ENCODE data around the gene CDX2.
"Not testable (repeated sequence)": the region's sequence is repeated elsewhere in the genome, so short reads cannot be mapped to it uniquely, and the experiment has no call there.

The CDX2 gene

GRCh38 chr13:27969082-27969865 lies at the start of gene CDX2:
CDX2 (minus strand) TSS chr13:27969315; CDS start chr13:27969006, 309 bp downstream.
- no peak for DNase-seq (ENCODE audit: low read depth in 2 of 2)

- DNase-seq (ENCODE audit: low read depth in 2 of 2) = no peak
Observed at GRCh38 chr13:28014301-28014700, 45.2 kb upstream of the CDX2 start.

GRCh38 chr13:28013482-28013881 lies 44.4 kb upstream of the CDX2 start:
- no peak for DNase-seq (ENCODE audit: low read depth in 2 of 2)

- DNase-seq (ENCODE audit: low read depth in 2 of 2) = no peak
Observed at GRCh38 chr13:28012896-28013295, 43.8 kb upstream of the CDX2 start.

- no peak for DNase-seq (ENCODE audit: low read depth in 2 of 2)
Observed at GRCh38 chr13:28012383-28012782, 43.3 kb upstream of the CDX2 start.

GRCh38 chr13:28010046-28010445 lies 40.9 kb upstream of the CDX2 start:
- no peak for DNase-seq (ENCODE audit: low read depth in 2 of 2)

- not testable (repeated sequence) for DNase-seq (ENCODE audit: low read depth in 2 of 2)
Observed at GRCh38 chr13:28005016-28005415, 35.9 kb upstream of the CDX2 start.

GRCh38 chr13:28002886-28003698 lies 34.0 kb upstream of the CDX2 start:
- no peak for DNase-seq (ENCODE audit: low read depth in 2 of 2)

GRCh38 chr13:28001837-28002473 lies 32.8 kb upstream of the CDX2 start:
- no peak for DNase-seq (ENCODE audit: low read depth in 2 of 2)

- no peak for DNase-seq (ENCODE audit: low read depth in 2 of 2)
Observed at GRCh38 chr13:28001049-28001448, 31.9 kb upstream of the CDX2 start.

GRCh38 chr13:28000567-28000966 lies 31.5 kb upstream of the CDX2 start:
- DNase-seq (ENCODE audit: low read depth in 2 of 2) = no peak

- DNase-seq (ENCODE audit: low read depth in 2 of 2) = no peak
Observed at GRCh38 chr13:27997904-27998522, 28.9 kb upstream of the CDX2 start.

GRCh38 chr13:27991881-27992280 lies 22.8 kb upstream of the CDX2 start:
- no peak for DNase-seq (ENCODE audit: low read depth in 2 of 2)

GRCh38 chr13:27988520-27988919 lies 19.4 kb upstream of the CDX2 start, which contains the start of gene URAD:
URAD (minus strand) TSS chr13:27988693; CDS start chr13:27988637, 56 bp downstream.
- DNase-seq (ENCODE audit: low read depth in 2 of 2) = no peak

GRCh38 chr13:27985600-27985999 lies 16.5 kb upstream of the CDX2 start:
- no peak for DNase-seq (ENCODE audit: low read depth in 2 of 2)

- DNase-seq (ENCODE audit: low read depth in 2 of 2) = no peak
Observed at GRCh38 chr13:27982361-27982760, 13.2 kb upstream of the CDX2 start.

- DNase-seq (ENCODE audit: low read depth in 2 of 2) = no peak
Observed at GRCh38 chr13:27981006-27981708, 12.0 kb upstream of the CDX2 start.

GRCh38 chr13:27980280-27980998 lies 11.3 kb upstream of the CDX2 start:
- DNase-seq (ENCODE audit: low read depth in 2 of 2) = no peak

GRCh38 chr13:27979765-27980279 lies 10.7 kb upstream of the CDX2 start:
- no peak for DNase-seq (ENCODE audit: low read depth in 2 of 2)

GRCh38 chr13:27979001-27979643 lies 10.0 kb upstream of the CDX2 start:
- no peak for DNase-seq (ENCODE audit: low read depth in 2 of 2)
